Spinal cord (tissue), 10 donors: ENCODE measurements around the gene MED25. TPM values are rescaled to one million over a fixed set of nuclear protein-coding genes. Genes with fewer than 3 reads are reported as not detected.

Experiments
- DNase-seq, 6 donors: peaks; one replicate each; pipeline versions ENCODE4 v3.0.0 to v3.0.0-alpha.2; 2013 to 2015; ENCODE audit warnings: low spot score in 6 of 6, low read depth in 4 of 6
- H3K27ac ChIP-seq: one replicate; pipeline ENCODE4 v1.5.1; 2013; ENCODE audit warnings: low read depth, low read length, control low read depth
- H3K27me3 ChIP-seq: one replicate; pipeline ENCODE4 v1.6.1; 2013; ENCODE audit warnings: low read length; ENCODE audit not compliant: control insufficient read depth, insufficient read depth
- H3K36me3 ChIP-seq: one replicate; pipeline ENCODE4 v1.6.1; 2013; ENCODE audit warnings: low read length; ENCODE audit not compliant: control insufficient read depth, insufficient read depth
- H3K4me1 ChIP-seq: one replicate; pipeline ENCODE4 v1.6.1; 2013; ENCODE audit warnings: low read length; ENCODE audit not compliant: control insufficient read depth, insufficient read depth
- H3K4me3 ChIP-seq: one replicate; pipeline ENCODE4 v1.5.1; 2013; ENCODE audit warnings: low read depth, low read length, control low read depth
- H3K9me3 ChIP-seq: one replicate; pipeline ENCODE4 v1.6.1; 2013; ENCODE audit warnings: low read length; ENCODE audit not compliant: control insufficient read depth, insufficient read depth
- WGBS: methylation state at CpG from one replicate; pipeline ENCODE4 v1.1.5; 2013; ENCODE audit warnings: missing lambda C conversion rate; ENCODE audit not compliant: insufficient coverage; 5-methylcytosine and 5-hydroxymethylcytosine counted together
- polyA plus RNA-seq, 2 donors: library from polyadenylated mRNA; unstranded; fragments of 120-200 nt; gene quantifications; one replicate each; pipeline ENCODE4 v1.2.1, GENCODE V29; 2013; ENCODE audit not compliant: insufficient read length in 2 of 2
- total RNA-seq, 2 donors: library from RNA; depleted of rRNA in 1 of 2; stranded (reverse); fragments of 120-200 nt in 1 of 2; fragments of >200 nt in 1 of 2; gene quantifications; one replicate each; pipeline versions ENCODE4 v1.2.3 to v1.2.4, GENCODE V29; 2013 to 2014
- donor health status: healthy.

MED25 gene
- total and polyA plus RNA-seq, 4 donors, result 16.7 to 68.2 (median 43.3) TPM

- Histone ChIP-seq H3K27ac (no peak overlapping the region), H3K4me3 (no peak overlapping the region), H3K4me1 (peaks cover 30% of the 10 kb centered on the region), H3K27me3 (no peaks in the 10 kb centered on the region), H3K9me3 (no peaks in the 10 kb centered on the region), H3K36me3 (peaks cover 98% of the 10 kb centered on the region)
- DNase-seq, result no peak
- WGBS, result 88% methylated on average over 11 of the region's 24 CpGs
These were observed 15.1 kb upstream of the MED25 start for GRCh38 chr19:49802836-49803528.

GRCh38 chr19:49803529-49803856 lies 14.6 kb upstream of the MED25 start:
- no peak overlapping the region for H3K4me3 ChIP-seq
- peaks cover 98% of the 10 kb centered on the region for H3K36me3 ChIP-seq
- H3K27ac ChIP-seq, result no peak overlapping the region
- WGBS, result 99% methylated on average over 5 of the region's 6 CpGs
- no peaks in the 10 kb centered on the region for H3K27me3 ChIP-seq
- DNase-seq, result no peak
- peaks cover 35% of the 10 kb centered on the region for H3K4me1 ChIP-seq
- H3K9me3 ChIP-seq, result no peaks in the 10 kb centered on the region

DNA sequence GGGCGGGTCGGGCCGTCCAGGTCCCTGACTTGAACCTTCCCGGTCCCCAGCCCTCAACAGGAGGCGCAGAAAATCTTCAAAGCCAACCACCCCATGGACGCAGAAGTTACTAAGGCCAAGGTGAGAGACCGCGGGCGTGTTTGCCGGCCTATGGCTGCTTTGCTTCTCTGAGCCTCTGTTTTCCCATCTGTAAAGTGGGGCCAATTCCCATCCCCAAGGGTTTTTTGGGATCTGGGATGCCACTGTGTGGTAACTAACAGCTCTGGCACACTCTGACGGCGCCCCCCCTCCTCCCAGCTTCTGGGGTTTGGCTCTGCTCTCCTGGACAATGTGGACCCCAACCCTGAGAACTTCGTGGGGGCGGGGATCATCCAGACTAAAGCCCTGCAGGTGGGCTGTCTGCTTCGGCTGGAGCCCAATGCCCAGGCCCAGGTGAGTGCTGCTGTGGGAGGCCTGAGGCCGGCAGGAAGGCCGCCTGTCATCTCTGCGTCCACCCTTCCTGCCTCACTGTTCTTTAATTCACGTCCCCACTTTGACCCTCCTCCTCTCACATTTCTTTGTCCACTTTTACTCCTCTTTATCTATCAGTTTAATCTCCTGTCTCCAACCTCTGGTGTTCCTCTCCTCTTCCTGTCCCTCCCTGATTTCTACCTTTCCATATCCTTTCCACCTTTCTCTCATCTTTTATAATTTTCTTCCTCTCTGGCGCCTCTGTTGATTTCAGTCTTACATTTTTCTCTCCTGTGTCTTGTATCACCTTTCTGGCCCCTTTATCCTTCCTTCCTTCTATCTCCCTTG lies 12.1 kb upstream of the MED25 start:
- no peak for DNase-seq
- Histone ChIP-seq H3K4me1 (peaks cover 49% of the 10 kb centered on the region), H3K27me3 (no peaks in the 10 kb centered on the region), H3K36me3 (peaks cover 73% of the 10 kb centered on the region), H3K4me3 (no peak overlapping the region), H3K9me3 (no peaks in the 10 kb centered on the region), H3K27ac (no peak overlapping the region)
- 79% methylated on average over 17 of the region's 20 CpGs for WGBS

- H3K4me1 ChIP-seq, result peaks cover 46% of the 10 kb centered on the region
- peaks cover 67% of the 10 kb centered on the region for H3K36me3 ChIP-seq
- no peaks in the 10 kb centered on the region for H3K9me3 ChIP-seq
- H3K27me3 ChIP-seq, result no peaks in the 10 kb centered on the region
- WGBS, result 91% methylated on average over 6 of the region's 8 CpGs
- H3K27ac ChIP-seq, result no peak overlapping the region
- H3K4me3 ChIP-seq, result no peak overlapping the region
- no peak for DNase-seq
These were observed 11.5 kb upstream of the MED25 start for GRCh38 chr19:49806620-49806959.

DNA sequence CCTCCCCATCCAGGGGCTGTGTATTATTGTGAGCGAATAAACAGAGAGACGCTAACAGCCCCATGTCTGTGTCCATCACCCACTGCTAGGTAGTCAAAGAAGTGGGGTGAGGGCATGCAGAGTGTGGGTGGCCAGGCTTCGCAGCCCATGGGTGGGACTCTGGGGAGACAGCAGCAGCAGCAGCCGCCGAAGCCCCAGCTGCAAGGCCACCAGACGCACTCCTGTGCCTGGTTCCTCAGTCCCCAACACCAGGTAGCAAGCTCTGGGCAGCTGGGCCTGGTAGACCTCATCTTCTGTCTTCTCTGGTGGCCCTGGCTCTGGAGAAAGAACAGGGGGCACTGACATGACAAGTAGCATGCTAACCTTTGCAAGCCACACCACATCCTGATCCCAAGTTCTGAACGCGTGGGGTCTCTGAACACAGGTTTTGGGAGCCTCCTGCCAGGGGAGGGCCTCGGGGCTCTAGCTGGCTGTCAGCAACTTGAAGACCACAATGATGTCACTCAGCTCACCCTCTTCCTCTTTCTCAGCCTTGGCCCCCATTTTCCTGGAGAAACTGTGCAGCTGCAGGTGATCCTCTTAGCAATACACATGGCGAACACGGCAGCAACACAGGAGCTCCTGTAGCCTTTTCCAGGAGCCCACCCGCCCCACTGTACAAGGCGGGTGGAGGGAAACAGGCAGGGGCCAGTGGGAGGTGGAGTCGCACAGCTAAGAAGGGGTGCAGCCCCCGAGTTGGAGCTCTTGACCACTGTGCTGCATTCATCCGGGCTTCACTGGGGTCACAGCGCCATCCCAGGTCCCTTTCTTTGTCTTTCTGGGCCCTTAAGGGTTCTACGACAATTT lies 10.8 kb upstream of the MED25 start:
- H3K4me3 ChIP-seq, result no peak overlapping the region
- no peak for DNase-seq
- no peak overlapping the region for H3K27ac ChIP-seq
- peaks cover 41% of the 10 kb centered on the region for H3K4me1 ChIP-seq
- WGBS, result 86% methylated on average over 13 of the region's 18 CpGs
- no peaks in the 10 kb centered on the region for H3K27me3 ChIP-seq
- no peaks in the 10 kb centered on the region for H3K9me3 ChIP-seq
- H3K36me3 ChIP-seq, result peaks cover 61% of the 10 kb centered on the region

GRCh38 chr19:49807904-49808675 lies 10.0 kb upstream of the MED25 start:
- no peak for DNase-seq
- peaks cover 54% of the 10 kb centered on the region for H3K36me3 ChIP-seq
- H3K4me1 ChIP-seq, result peaks cover 40% of the 10 kb centered on the region
- 88% methylated on average over 1 of the region's 20 CpGs for WGBS
- H3K27ac ChIP-seq, result peak overlapping the region; percentile 61
- no peaks in the 10 kb centered on the region for H3K27me3 ChIP-seq
- H3K4me3 ChIP-seq, result peak overlapping the region; percentile 67
- no peaks in the 10 kb centered on the region for H3K9me3 ChIP-seq

DNA sequence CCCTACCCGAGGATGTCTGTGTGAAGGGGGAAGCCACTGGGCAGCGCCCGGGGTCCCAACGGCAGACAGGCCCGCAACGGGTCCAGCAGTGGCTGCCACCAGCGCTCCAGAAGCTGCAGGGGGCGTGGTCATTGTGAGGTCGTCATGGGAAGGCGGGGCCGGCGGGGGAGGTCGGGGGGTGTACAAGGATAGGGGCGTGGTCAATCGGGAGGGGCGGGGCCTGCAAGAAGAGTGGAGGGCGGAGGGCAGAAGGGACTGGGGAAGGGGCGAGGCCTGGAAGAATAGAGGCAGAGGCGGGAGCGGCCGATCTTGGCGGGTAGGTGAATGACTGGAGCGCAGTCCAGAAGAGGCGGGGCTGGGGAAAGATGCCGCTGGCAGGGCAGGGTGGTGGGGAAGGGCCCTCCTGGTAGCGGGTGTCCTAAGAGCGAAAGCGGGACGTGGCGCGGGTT lies 9.4 kb upstream of the MED25 start:
- Histone ChIP-seq H3K27ac (peak overlapping the region; percentile 79), H3K4me3 (peak overlapping the region; percentile 67)

DNA sequence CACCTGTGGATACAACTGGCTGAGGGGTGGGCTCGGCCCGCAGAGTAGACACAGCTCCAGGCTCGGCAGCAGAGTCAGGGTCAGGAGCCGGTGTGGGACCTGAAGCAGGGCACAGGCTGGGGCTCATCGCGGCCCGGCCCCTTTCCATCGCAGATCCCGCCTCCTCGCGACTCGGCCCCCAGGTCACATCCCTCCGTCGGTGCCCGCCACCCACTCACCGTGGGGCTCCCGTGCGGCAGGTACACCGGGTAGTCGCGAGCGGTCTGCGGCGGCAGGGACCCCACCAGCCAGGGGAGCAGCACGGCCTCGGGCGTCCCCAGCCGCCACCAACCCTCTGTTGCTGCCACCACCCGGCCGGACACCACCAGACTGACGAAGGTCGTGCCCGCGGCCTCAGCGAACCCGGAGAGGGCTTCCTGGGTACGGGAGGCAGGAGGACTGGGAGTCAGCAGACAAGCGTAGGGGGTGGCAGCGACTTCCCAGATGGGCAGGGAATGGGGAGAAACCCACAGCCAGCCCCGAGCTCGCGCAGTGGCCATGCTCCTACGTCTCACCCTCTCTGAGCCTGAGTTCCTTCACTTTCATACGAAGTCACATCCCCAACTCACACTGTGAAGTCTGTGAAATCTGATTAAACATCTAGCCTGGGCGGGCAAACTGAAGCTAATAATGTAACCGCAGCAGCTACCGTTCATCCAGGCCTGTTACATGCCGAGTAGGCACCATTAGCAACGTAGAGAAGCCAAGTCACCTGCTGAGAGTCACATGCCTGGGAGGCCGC lies 8.7 kb upstream of the MED25 start:
- Histone ChIP-seq H3K9me3 (no peaks in the 10 kb centered on the region), H3K27ac (peak overlapping the region; percentile 79), H3K36me3 (peaks cover 42% of the 10 kb centered on the region), H3K4me3 (peak overlapping the region; percentile 67), H3K4me1 (peaks cover 40% of the 10 kb centered on the region), H3K27me3 (no peaks in the 10 kb centered on the region)
- peak in 3 of 6 donors; percentile 7 to 61 (median 58) for DNase-seq
- 4% methylated on average over 50 of the region's 50 CpGs for WGBS

More for the DNA sequence above, 9.4 kb upstream of the MED25 start:
- Histone ChIP-seq H3K4me1 (peaks cover 40% of the 10 kb centered on the region), H3K9me3 (no peaks in the 10 kb centered on the region), H3K36me3 (peaks cover 48% of the 10 kb centered on the region), H3K27me3 (no peaks in the 10 kb centered on the region)
- peak in 5 of 6 donors; percentile 80 to 98 (median 85) for DNase-seq
- WGBS, result under 1% methylated on average over 30 of the region's 31 CpGs
